Neuronal stem cell (in vitro differentiated cells): ENCODE results near the gene NACA.
A peak's percentile ranks its signal among the peaks of the same experiment; 100 is the strongest.
"Not testable (repeated sequence)": the region's sequence is repeated elsewhere in the genome, so short reads cannot be mapped to it uniquely, and the experiment has no call there.

ENCODE experiments used
- DNase-seq: peaks from one replicate; pipeline ENCODE4 v3.0.0-alpha.2; 2013; ENCODE audit warnings: low spot score
- H2AFZ ChIP-seq: one replicate; pipeline ENCODE4 v1.6.1; 2013; ENCODE audit warnings: mild to moderate bottlenecking, low read length, inconsistent platforms
- H2AK5ac ChIP-seq: 2 replicates; pipeline ENCODE4 v1.6.1; 2013; ENCODE audit warnings: low read depth, mild to moderate bottlenecking, inconsistent platforms, low read length, moderate library complexity, mixed read lengths
- H2BK120ac ChIP-seq: 2 replicates; pipeline ENCODE4 v1.6.1; 2013; ENCODE audit warnings: low read depth, mild to moderate bottlenecking, inconsistent platforms, low read length, moderate library complexity, mixed read lengths
- H2BK12ac ChIP-seq: one replicate; pipeline ENCODE4 v1.6.1; 2013; ENCODE audit warnings: low read length, inconsistent platforms
- H2BK15ac ChIP-seq: 2 replicates; pipeline ENCODE4 v1.6.1; 2013; ENCODE audit warnings: mild to moderate bottlenecking, low read length, inconsistent platforms, mixed read lengths
- H2BK5ac ChIP-seq: one replicate; pipeline ENCODE4 v1.6.1; 2013; ENCODE audit warnings: inconsistent platforms, mild to moderate bottlenecking, low read length, moderate library complexity
- H3K14ac ChIP-seq: one replicate; pipeline ENCODE4 v1.6.1; 2013; ENCODE audit warnings: low read length, inconsistent platforms
- H3K18ac ChIP-seq: 2 replicates; pipeline ENCODE4 v1.6.1; 2013; ENCODE audit warnings: low read length, inconsistent platforms
- H3K23ac ChIP-seq: 2 replicates; pipeline ENCODE4 v1.6.1; 2013; ENCODE audit warnings: low read depth, mild to moderate bottlenecking, mixed read lengths, low read length, inconsistent platforms; ENCODE audit not compliant: poor library complexity
- H3K27ac ChIP-seq: replicated peaks from 3 replicates; pipeline ENCODE4 v1.5.1; 2013; ENCODE audit warnings: low read length, inconsistent platforms
- H3K27me3 ChIP-seq, 3 experiments: 2 replicates each; pipeline ENCODE4 v1.6.1; 2013; ENCODE audit warnings: low read length in 3 of 3, mild to moderate bottlenecking in 2 of 3, inconsistent platforms in 1 of 3, low read depth in 1 of 3, mixed read lengths in 1 of 3, moderate library complexity in 1 of 3; ENCODE audit not compliant: control insufficient read depth in 3 of 3, insufficient read depth in 3 of 3
- H3K36me3 ChIP-seq, 2 donors: replicated peaks in 1 of 2; 2 replicates each; pipeline ENCODE4 v1.6.1; 2013; ENCODE audit warnings: low read length in 2 of 2; ENCODE audit not compliant: control insufficient read depth in 2 of 2, insufficient read depth in 2 of 2
- H3K4ac ChIP-seq: 2 replicates; pipeline ENCODE4 v1.6.1; 2013; ENCODE audit warnings: inconsistent platforms, mild to moderate bottlenecking, low read length, moderate library complexity
- H3K4me1 ChIP-seq, 2 donors: 1 replicate in 1 of 2; 2 replicates in 1 of 2; pipeline ENCODE4 v1.6.1; 2013; ENCODE audit warnings: low read length in 2 of 2, low read depth in 1 of 2; ENCODE audit not compliant: control insufficient read depth in 2 of 2, insufficient read depth in 1 of 2
- H3K4me2 ChIP-seq: one replicate; pipeline ENCODE4 v1.6.1; 2013; ENCODE audit warnings: mild to moderate bottlenecking, low read length, inconsistent platforms; ENCODE audit not compliant: insufficient read depth, poor library complexity, severe bottlenecking
- H3K4me3 ChIP-seq, 2 donors: 2 replicates each; pipeline ENCODE4 v1.5.1; 2013; ENCODE audit warnings: low read length in 2 of 2, mild to moderate bottlenecking in 2 of 2, inconsistent platforms in 1 of 2, moderate library complexity in 1 of 2
- H3K79me1 ChIP-seq: one replicate; pipeline ENCODE4 v1.6.1; 2013; ENCODE audit warnings: low read depth, mild to moderate bottlenecking, inconsistent platforms, low read length, moderate library complexity
- H3K9ac ChIP-seq: one replicate; pipeline ENCODE4 v1.6.1; 2013; ENCODE audit warnings: mild to moderate bottlenecking, low read depth, low read length, inconsistent platforms; ENCODE audit not compliant: poor library complexity
- H3K9me3 ChIP-seq, 2 donors: replicated peaks in 1 of 2; 2 replicates each; pipeline versions ENCODE3 to v1.6.1; 2013; ENCODE audit warnings: low read length in 2 of 2, mild to moderate bottlenecking in 2 of 2, inconsistent platforms in 1 of 2, low read depth in 1 of 2, mixed read lengths in 1 of 2, moderate library complexity in 1 of 2; ENCODE audit not compliant: control insufficient read depth in 2 of 2, insufficient read depth in 1 of 2
- H4K8ac ChIP-seq: one replicate; pipeline ENCODE4 v1.6.1; 2013; ENCODE audit warnings: low read depth, mild to moderate bottlenecking, inconsistent platforms, low read length, moderate library complexity
- H4K91ac ChIP-seq: one replicate; pipeline ENCODE4 v1.6.1; 2013; ENCODE audit warnings: low read length, low read depth, mild to moderate bottlenecking, inconsistent platforms; ENCODE audit not compliant: poor library complexity
- WGBS, 2 donors: extraction: QIAGEN DNeasy Blood & Tissue Kit; methylation state at CpG; one replicate each; pipeline ENCODE4 v1.1.7; 2013; ENCODE audit warnings: missing lambda C conversion rate in 2 of 2, mixed read lengths in 1 of 2; ENCODE audit not compliant: insufficient read length in 2 of 2, insufficient replicate concordance in 1 of 2; ENCODE audit errors: extremely low coverage in 2 of 2; 5-methylcytosine and 5-hydroxymethylcytosine counted together

NACA gene

DNA sequence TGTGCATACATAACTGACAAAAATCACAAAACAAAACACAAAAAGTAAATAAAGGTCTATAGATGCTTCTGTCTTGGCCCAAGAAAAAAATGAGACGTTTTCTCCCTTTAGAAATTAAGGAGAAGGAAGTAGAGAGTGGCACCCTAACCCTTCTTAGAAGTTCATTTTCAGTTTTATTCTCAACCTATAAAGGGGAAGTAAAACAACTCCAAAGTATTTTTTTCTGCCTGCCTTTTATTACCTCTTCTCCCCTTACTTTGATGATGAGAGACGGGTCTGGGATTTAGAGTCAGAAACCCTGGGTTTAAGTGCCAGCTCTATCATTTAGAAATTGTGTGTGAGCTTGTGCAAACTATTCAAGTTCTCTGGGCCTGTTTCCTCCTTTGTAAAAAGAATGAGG is 24.3 kb upstream of the NACA start:
- H3K4ac ChIP-seq = no peak overlapping the region
- no peak overlapping the region for H3K9ac ChIP-seq
- H4K91ac ChIP-seq = no peak overlapping the region
- H2AFZ ChIP-seq = no peak overlapping the region
- H2BK5ac ChIP-seq = no peak overlapping the region
- H3K36me3 ChIP-seq = peaks cover 12 to 62% of the 10 kb centered on the region in 2 donors
- no peaks in the 10 kb centered on the region for H3K4me1 ChIP-seq
- H3K9me3 ChIP-seq = no peaks in the 10 kb centered on the region
- no peak overlapping the region for H3K23ac ChIP-seq
- H3K4me2 ChIP-seq = no peak overlapping the region
- H3K27me3 ChIP-seq = peaks cover 0 to 2% (median 0%) of the 10 kb centered on the region in 3 experiments
- H3K18ac ChIP-seq = no peak overlapping the region
- no peak overlapping the region for H3K4me3 ChIP-seq
- no peak overlapping the region for H3K27ac ChIP-seq
- H2BK120ac ChIP-seq = no peak overlapping the region
- no peak overlapping the region for H2BK15ac ChIP-seq
- H2BK12ac ChIP-seq = no peak overlapping the region
- H2AK5ac ChIP-seq = no peak overlapping the region
- no peak overlapping the region for H3K14ac ChIP-seq
- DNase-seq = no peak
- H3K79me1 ChIP-seq = peaks cover 1% of the 10 kb centered on the region
- H4K8ac ChIP-seq = no peak overlapping the region
- no CpG with 5 or more reads among the region's 2 CpGs for WGBS, 2 donors

GRCh38 chr12:56728139-56728861 is 3.2 kb upstream of the NACA start:
- Histone ChIP-seq H3K4me2 (no peak overlapping the region), H3K18ac (no peak overlapping the region), H2BK5ac (no peak overlapping the region), H3K27ac (no peak overlapping the region), H3K23ac (no peak overlapping the region), H3K14ac (no peak overlapping the region), H3K79me1 (peaks cover 2% of the 10 kb centered on the region), H2BK12ac (no peak overlapping the region), H2AK5ac (no peak overlapping the region), H2BK120ac (no peak overlapping the region), H2BK15ac (no peak overlapping the region), H3K36me3 (peaks cover 6 to 66% of the 10 kb centered on the region in 2 donors), H2AFZ (no peak overlapping the region), H4K91ac (no peak overlapping the region), H4K8ac (no peak overlapping the region), H3K27me3 (no peaks in the 10 kb centered on the region), H3K4ac (no peak overlapping the region), H3K4me1 (no peaks in the 10 kb centered on the region), H3K9ac (no peak overlapping the region), H3K4me3 (no peak overlapping the region), H3K9me3 (no peaks in the 10 kb centered on the region)
- no CpG with 5 or more reads among the region's 11 CpGs for WGBS, 2 donors
- no peak for DNase-seq

- H3K4me1 ChIP-seq = peaks cover 11 to 14% of the 10 kb centered on the region in 2 donors
- not testable (repeated sequence) for H2BK12ac ChIP-seq, H2AFZ ChIP-seq, H4K8ac ChIP-seq, H4K91ac ChIP-seq, H3K4ac ChIP-seq, H2BK15ac ChIP-seq, H3K9ac ChIP-seq, H3K9me3 ChIP-seq, DNase-seq, H3K4me2 ChIP-seq, H3K27me3 ChIP-seq, H2AK5ac ChIP-seq, H3K14ac ChIP-seq, H3K79me1 ChIP-seq, H2BK120ac ChIP-seq, H3K18ac ChIP-seq, H2BK5ac ChIP-seq, H3K23ac ChIP-seq, H3K27ac ChIP-seq
- peaks cover 9 to 70% of the 10 kb centered on the region in 2 donors for H3K36me3 ChIP-seq
- WGBS, 2 donors = no CpG with 5 or more reads among the region's 15 CpGs
- peak overlapping the region in 1 of 2 donors; percentile 82 for H3K4me3 ChIP-seq
Observed at GRCh38 chr12:56726196-56726675, 1.1 kb upstream of the NACA start.

- no peak for DNase-seq
- Histone ChIP-seq H3K27me3 (no peaks in the 10 kb centered on the region), H3K4me3 (peak overlapping the region in 1 of 2 donors; percentile 82), H3K4me2 (peak overlapping the region; percentile 75), H3K79me1 (peaks cover 2% of the 10 kb centered on the region), H2BK120ac (no peak overlapping the region), H3K9me3 (no peaks in the 10 kb centered on the region), H3K36me3 (peaks cover 14 to 70% of the 10 kb centered on the region in 2 donors), H3K27ac (peak overlapping the region; percentile 92), H3K23ac (no peak overlapping the region), H3K9ac (no peak overlapping the region), H2BK15ac (no peak overlapping the region), H3K18ac (no peak overlapping the region), H4K91ac (no peak overlapping the region), H2BK5ac (peak overlapping the region; percentile 56), H3K14ac (no peak overlapping the region), H2AFZ (peak overlapping the region; percentile 78), H4K8ac (no peak overlapping the region), H2AK5ac (no peak overlapping the region), H3K4me1 (peaks cover 14 to 15% of the 10 kb centered on the region in 2 donors), H3K4ac (no peak overlapping the region), H2BK12ac (no peak overlapping the region)
- no CpG with 5 or more reads among the region's 7 CpGs for WGBS, 2 donors
Observed at GRCh38 chr12:56725723-56726102, 614 bp upstream of the NACA start.
